Stimulated activated naive B cell treated with anti-CD40 and anti-IgM and Interleukin-4, amounts not matched to agents 10 μg/mL and 1 μg/mL and 100 μg/mL, for 72 hours (primary cell): ENCODE measurements around the gene APOLD1.
"Not testable (repeated sequence)": the region's sequence is repeated elsewhere in the genome, so short reads cannot be mapped to it uniquely, and the experiment has no call there.

Source experiments
- ATAC-seq, 2 donors: fragments of 150-1000 bp; cut with Tn5 transposase; replicated peaks; 2 replicates each; pipeline ENCODE4 v1.10.0; 2021; ENCODE audit warnings: moderate library complexity in 1 of 2
- DNase-seq: peaks from one replicate; pipeline ENCODE4 v3.0.0; 2021
- H3K27ac Mint-ChIP-seq: one replicate; pipeline ENCODE4 v1.8.0; 2022; ENCODE audit warnings: mild to moderate bottlenecking, mixed read lengths
- H3K27me3 Mint-ChIP-seq, 2 donors: one replicate each; pipeline ENCODE4 v1.8.0; 2022; ENCODE audit warnings: mixed read lengths in 2 of 2
- H3K36me3 Mint-ChIP-seq, 2 donors: one replicate each; pipeline ENCODE4 v1.8.0; 2022; ENCODE audit warnings: mixed read lengths in 2 of 2, mild to moderate bottlenecking in 1 of 2
- H3K4me1 Mint-ChIP-seq, 2 donors: one replicate each; pipeline ENCODE4 v1.8.0; 2022; ENCODE audit warnings: mixed read lengths in 2 of 2, mild to moderate bottlenecking in 1 of 2
- H3K4me3 Mint-ChIP-seq, 2 donors: one replicate each; pipeline ENCODE4 v1.8.0; 2022; ENCODE audit warnings: mild to moderate bottlenecking in 2 of 2, mixed read lengths in 2 of 2, moderate library complexity in 1 of 2
- H3K9me3 Mint-ChIP-seq, 2 donors: one replicate each; pipeline ENCODE4 v1.8.0; 2022; ENCODE audit warnings: mixed read lengths in 2 of 2, mild to moderate bottlenecking in 1 of 2

Gene APOLD1

DNA sequence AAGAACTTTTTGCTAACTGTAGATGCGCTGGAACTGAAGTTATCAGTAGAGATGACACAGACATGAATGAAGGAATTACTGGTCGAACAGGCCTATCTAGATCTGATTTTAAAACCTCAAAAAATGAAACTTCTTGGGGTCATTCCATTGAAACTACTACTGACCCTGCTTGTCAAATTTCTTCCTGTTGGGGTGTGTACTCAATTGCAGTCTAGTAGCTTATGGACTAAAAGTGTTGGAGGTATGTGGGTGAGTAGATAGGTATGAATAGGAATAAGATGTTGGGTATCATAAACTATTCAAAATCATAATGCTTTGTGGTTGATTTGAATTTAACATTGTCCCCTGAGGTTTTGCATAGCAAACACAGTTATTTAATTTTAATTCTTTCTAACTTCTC is 9.2 kb downstream of the APOLD1 start:
- ATAC-seq: no peak
- Mint-ChIP-seq H3K27me3 (no peaks in the 10 kb centered on the region), H3K27ac (no peak overlapping the region), H3K36me3 (no peaks in the 10 kb centered on the region), H3K9me3 (no peaks in the 10 kb centered on the region), H3K4me1 (no peaks in the 10 kb centered on the region), H3K4me3 (no peak overlapping the region)
- no peak for DNase-seq

DNA sequence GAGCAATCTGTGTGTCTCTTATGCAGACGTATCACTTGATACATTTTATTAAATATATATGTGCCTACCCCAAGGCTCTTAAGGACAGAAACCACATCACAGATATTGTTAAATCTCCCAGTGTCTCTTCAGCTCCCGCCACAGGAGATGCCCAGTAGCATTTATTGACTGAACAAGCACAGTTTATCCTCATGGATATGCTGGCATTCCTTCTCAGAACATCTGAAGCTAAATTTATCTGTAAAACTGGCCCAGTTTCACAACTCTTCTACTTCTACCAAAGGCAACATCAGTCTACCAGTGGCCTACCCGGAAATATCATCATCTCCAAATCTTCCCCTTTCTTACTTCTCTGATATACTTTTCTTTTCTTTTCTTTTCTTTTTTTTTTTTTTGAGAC is 10.7 kb downstream of the APOLD1 start:
- peaks cover 0 to 4% of the 10 kb centered on the region in 2 donors for H3K4me1 Mint-ChIP-seq
- ATAC-seq: no peak
- H3K27ac Mint-ChIP-seq: no peak overlapping the region

DNA sequence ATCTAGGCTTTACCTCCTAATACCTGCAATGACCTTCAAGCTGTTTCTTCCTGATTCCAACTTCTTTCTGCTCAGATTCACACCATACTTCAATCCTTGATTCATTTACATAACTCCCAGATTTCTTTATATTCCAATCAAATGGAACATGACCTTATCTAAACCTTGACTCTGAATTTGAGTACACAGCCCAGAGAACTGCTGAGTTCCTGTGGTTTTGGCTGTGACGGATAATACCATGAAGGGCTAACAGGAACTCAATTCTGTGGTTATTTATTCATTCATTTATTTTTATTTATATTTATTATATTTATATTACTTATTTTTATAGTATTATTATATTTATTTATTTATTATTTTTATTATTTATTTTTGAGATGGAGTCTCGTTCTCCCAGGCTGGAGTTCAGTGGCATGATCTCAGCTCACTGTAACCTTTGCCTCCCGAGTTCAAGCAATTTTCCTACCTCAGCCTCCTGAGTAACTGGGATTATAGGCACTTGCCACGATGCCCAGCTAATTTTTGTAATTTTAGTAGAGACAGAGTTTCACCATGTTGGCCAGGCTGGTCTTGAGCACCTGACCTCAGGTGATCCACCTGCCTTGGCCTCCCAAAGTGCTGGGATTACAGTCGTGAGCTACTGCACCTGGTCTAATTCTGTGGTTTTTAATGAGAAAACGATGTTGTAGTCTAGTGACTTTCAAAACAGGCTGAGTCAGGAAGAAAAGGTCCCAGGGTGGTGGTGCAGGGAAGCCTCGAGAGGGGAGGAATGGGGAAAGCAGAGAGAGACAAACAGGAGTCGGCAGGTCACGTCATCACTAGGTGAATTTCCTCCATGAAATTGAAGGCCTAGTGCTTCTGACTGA is 11.7 kb downstream of the APOLD1 start:
- Mint-ChIP-seq H3K36me3 (peaks cover 0 to under 1% of the 10 kb centered on the region in 2 donors), H3K27ac (no peak overlapping the region), H3K4me1 (peaks cover 3 to 7% of the 10 kb centered on the region in 2 donors), H3K9me3 (no peaks in the 10 kb centered on the region), H3K4me3 (no peak overlapping the region), H3K27me3 (no peaks in the 10 kb centered on the region)
- no peak for ATAC-seq
- DNase-seq: no peak

More for the DNA sequence above, 10.7 kb downstream of the APOLD1 start:
- Mint-ChIP-seq H3K27me3 (no peaks in the 10 kb centered on the region), H3K9me3 (no peaks in the 10 kb centered on the region), H3K36me3 (no peaks in the 10 kb centered on the region), H3K4me3 (no peak overlapping the region)
- DNase-seq: no peak

DNA sequence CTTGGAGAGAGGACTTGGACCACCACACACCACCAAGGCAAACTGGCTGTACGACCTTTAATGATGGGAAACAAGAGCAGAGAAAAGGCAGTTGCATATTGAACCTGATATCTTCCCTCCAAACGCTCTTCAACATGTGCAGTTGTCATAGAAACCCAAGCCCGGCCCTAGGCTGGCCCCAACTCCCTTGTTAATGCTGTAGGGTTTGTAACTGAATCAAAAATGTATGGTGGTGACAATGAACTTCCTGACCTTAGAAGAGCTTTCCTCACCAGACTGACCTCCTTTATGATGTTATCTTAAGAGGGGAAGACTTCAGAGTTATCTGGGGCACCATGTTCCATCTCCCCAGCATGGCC is 12.3 kb downstream of the APOLD1 start:
- H3K27me3 Mint-ChIP-seq: no peaks in the 10 kb centered on the region
- DNase-seq: no peak
- H3K4me1 Mint-ChIP-seq: peaks cover 9 to 10% of the 10 kb centered on the region in 2 donors
- no peaks in the 10 kb centered on the region for H3K9me3 Mint-ChIP-seq
- no peak overlapping the region for H3K27ac Mint-ChIP-seq
- ATAC-seq: no peak
- H3K36me3 Mint-ChIP-seq: peaks cover 0 to 2% of the 10 kb centered on the region in 2 donors
- H3K4me3 Mint-ChIP-seq: no peak overlapping the region

DNA sequence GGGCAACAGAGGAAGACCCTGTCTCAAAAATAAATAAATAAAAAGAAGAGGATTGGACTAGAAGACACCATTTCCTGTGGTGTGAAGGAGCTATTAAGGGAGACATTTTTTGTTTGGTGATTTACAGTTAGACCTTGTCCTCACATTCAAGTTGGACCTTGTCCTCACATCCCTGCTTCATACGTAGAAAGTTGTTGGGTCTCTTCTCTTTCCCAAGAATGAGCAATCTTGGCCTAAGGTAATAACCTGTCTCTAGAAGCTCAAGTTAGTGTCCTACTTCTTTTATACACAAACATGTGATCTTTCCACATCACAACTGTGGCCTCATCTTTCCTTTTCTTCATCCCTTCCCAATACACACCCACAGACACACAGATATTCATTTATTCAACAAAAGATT is 13.0 kb downstream of the APOLD1 start:
- Mint-ChIP-seq H3K27ac (no peak overlapping the region), H3K4me1 (peaks cover 14 to 16% of the 10 kb centered on the region in 2 donors), H3K27me3 (no peaks in the 10 kb centered on the region), H3K4me3 (no peak overlapping the region), H3K36me3 (peaks cover 0 to 2% of the 10 kb centered on the region in 2 donors), H3K9me3 (no peaks in the 10 kb centered on the region)
- no peak for DNase-seq
- ATAC-seq: no peak

DNA sequence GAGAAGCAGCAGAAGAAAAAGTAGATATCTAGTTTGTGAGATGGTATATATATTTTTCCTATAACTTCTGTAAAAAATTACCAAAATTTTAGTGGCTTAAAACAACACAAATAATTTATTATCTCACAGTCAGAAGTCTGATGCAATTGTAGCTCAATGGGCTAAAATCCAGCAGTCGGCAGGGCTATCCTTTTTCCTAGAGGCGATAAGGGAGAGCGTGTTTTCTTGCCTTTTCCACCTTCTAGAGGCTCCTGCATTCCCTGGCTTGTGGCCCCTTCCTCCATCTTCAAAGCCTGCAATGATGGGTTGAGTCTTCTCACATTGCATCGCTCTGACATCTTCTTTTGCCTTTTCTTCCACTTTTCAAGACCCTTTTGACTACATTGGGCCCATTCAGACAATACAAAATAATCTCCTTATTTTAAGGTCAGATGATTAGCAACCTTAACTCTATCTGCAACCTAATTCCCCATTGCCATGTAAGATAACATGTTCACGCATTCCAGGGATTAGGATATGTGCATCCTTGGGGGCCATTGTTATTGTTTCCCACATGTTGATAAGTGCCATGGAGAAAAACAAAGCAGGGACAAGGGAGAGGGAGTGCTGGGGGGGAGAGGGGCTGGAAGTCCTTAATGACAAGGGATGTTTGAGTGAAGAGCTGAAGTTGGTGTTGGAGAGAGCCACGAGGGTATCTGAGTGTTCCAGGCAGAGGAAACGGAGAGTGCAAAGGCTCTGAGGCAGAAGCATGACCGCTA is 13.9 kb downstream of the APOLD1 start:
- peaks cover 14 to 22% of the 10 kb centered on the region in 2 donors for H3K4me1 Mint-ChIP-seq
- no peak for DNase-seq
- peaks cover 0 to 2% of the 10 kb centered on the region in 2 donors for H3K36me3 Mint-ChIP-seq
- H3K4me3 Mint-ChIP-seq: no peak overlapping the region
- ATAC-seq: no peak
- no peaks in the 10 kb centered on the region for H3K27me3 Mint-ChIP-seq
- no peak overlapping the region for H3K27ac Mint-ChIP-seq
- no peaks in the 10 kb centered on the region for H3K9me3 Mint-ChIP-seq

DNA sequence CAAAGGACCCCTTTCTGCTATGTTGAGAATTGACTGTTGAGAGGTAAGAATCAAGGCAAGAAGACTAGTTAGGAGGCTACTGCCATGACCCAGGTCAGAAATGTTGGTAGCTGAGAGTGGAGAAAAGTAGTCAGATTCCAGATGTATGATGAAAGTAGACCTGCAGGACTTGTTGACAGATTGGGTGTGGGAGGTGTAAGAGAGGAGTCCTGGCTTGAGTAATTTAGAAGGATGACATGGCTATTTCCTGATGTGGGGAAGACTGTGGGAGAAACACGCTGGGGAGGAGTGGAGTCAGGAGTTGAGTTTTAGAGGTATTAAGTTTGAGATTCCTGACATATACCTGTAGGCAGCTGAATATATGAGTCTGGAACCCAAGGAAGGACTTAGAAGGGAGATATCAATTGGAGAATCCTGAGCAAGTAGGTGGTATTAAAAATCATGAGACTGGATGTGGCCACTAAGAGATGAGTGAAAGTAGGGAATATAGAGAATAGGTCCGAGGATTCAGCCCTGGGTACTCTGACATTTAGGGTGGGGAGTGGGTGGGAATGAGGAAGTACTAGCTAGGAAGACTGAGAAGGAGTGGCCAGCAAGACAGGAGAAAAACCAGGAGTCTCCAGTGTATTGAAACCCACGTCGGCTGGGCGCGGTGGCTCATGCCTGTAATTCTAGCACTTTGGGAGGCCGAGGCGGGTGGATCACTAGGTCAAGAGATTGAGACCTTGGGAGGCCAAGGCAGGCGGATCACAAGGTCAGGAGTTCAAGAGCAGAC is 15.1 kb downstream of the APOLD1 start:
- H3K27me3 Mint-ChIP-seq: no peaks in the 10 kb centered on the region
- H3K4me3 Mint-ChIP-seq: no peak overlapping the region
- H3K9me3 Mint-ChIP-seq: no peaks in the 10 kb centered on the region
- H3K4me1 Mint-ChIP-seq: peaks cover 20 to 30% of the 10 kb centered on the region in 2 donors
- H3K27ac Mint-ChIP-seq: peak overlapping the region; percentile 10
- DNase-seq (no peak), ATAC-seq (no peak)
- H3K36me3 Mint-ChIP-seq: peaks cover 0 to 2% of the 10 kb centered on the region in 2 donors

DNA sequence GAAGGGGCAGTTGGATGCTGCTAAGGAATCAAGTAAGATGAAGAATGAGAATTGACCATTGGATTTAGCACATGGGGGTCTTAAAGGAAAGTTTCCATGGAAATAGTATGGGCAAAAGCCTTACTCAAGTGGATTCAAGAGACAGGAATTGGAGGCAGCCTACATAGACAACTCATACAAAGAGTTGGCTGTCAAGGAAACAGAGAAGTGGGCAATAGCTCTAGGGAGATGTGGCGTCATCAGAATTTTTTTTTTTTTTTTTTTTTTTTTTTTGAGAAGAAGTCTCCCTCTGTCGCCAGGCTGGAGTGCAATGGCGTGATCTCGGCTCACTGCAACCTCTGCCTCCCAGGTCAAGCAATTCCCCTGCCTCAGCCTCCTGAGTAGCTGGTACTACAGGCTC is 16.2 kb downstream of the APOLD1 start:
- not testable (repeated sequence) for H3K27me3 Mint-ChIP-seq, H3K36me3 Mint-ChIP-seq, H3K9me3 Mint-ChIP-seq, DNase-seq, H3K4me3 Mint-ChIP-seq
- Mint-ChIP-seq H3K4me1 (peaks cover 24 to 38% of the 10 kb centered on the region in 2 donors), H3K27ac (peak overlapping the region; percentile 39)
- ATAC-seq: peak; percentile 39 to 57

DNA sequence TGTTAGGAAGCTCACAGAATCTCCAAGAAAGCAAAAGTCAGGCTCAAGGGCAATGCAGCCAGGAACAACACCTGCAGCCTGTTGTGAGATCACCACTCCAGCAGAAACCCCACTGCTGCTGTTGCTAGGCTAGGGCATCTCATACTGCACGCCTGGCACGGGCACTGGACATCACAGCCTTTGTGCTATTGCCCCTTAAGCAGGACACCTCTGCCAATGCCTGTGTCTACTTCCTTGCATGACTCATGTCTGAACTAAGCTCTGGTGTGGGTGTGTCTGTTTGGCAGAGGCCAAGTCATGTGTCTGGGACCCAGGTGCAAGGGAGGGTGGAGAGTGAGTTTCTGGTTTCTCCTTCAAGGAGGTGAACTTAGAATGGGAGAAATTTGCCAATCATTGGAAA is 17.7 kb downstream of the APOLD1 start:
- peak overlapping the region in 1 of 2 donors; percentile 1 for H3K4me3 Mint-ChIP-seq
- peaks cover 33 to 52% of the 10 kb centered on the region in 2 donors for H3K4me1 Mint-ChIP-seq
- no peaks in the 10 kb centered on the region for H3K9me3 Mint-ChIP-seq
- H3K27me3 Mint-ChIP-seq: no peaks in the 10 kb centered on the region
- H3K27ac Mint-ChIP-seq: no peak overlapping the region
- ATAC-seq (peak; percentile 79 to 80), DNase-seq (peak; percentile 40)
- peaks cover 0 to 2% of the 10 kb centered on the region in 2 donors for H3K36me3 Mint-ChIP-seq

DNA sequence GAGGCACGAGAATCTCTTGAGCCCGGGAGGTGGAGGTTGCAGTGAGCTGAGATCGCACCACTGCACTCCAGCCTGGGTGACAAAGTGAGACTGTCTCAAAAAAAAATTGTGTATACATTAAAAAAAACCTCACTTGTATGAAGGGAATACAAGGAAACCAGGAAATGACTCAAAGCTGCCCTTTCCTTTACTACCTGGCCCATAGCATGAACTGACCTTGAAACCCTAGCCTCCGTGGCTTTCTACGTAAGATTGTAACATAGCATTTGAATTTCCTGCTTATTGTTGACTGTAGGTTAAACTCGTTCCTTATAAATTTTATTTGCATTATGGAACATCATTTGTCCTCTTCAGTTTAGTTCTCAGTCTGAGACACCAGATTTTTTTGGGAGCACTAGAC is 18.6 kb downstream of the APOLD1 start:
- ATAC-seq (no peak), DNase-seq (no peak)
- Mint-ChIP-seq H3K27me3 (no peaks in the 10 kb centered on the region), H3K9me3 (no peaks in the 10 kb centered on the region), H3K4me3 (no peak overlapping the region), H3K36me3 (peaks cover 0 to 2% of the 10 kb centered on the region in 2 donors), H3K4me1 (peaks cover 38 to 61% of the 10 kb centered on the region in 2 donors), H3K27ac (peak overlapping the region; percentile 26)

DNA sequence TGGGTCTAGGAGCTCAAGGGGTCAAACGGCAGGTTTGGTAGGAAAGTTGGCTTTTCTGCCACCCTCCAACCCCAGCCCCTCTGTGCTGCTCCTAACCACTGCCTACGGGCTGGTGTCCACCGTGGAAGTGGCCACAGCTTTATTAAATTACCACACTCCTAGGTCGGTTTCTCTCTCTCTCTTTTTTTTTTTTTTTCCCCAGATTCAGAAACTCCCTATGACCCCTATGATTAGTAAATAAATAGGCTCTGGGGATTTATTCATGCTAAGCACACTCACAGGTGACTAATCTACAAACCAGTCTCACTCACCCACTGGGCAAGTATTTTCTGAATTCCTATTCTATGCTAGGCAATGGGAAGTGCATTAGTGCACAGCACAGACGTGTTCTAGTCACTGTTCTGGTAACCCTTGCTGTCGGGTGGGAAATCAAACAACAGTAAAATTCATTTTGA is 19.0 kb downstream of the APOLD1 start:
- no peaks in the 10 kb centered on the region for H3K27me3 Mint-ChIP-seq
- no peak for DNase-seq
- H3K9me3 Mint-ChIP-seq: no peaks in the 10 kb centered on the region
- peaks cover 40 to 65% of the 10 kb centered on the region in 2 donors for H3K4me1 Mint-ChIP-seq
- no peak overlapping the region for H3K4me3 Mint-ChIP-seq
- H3K27ac Mint-ChIP-seq: peak overlapping the region; percentile 26
- ATAC-seq: no peak
- H3K36me3 Mint-ChIP-seq: peaks cover 0 to 2% of the 10 kb centered on the region in 2 donors

DNA sequence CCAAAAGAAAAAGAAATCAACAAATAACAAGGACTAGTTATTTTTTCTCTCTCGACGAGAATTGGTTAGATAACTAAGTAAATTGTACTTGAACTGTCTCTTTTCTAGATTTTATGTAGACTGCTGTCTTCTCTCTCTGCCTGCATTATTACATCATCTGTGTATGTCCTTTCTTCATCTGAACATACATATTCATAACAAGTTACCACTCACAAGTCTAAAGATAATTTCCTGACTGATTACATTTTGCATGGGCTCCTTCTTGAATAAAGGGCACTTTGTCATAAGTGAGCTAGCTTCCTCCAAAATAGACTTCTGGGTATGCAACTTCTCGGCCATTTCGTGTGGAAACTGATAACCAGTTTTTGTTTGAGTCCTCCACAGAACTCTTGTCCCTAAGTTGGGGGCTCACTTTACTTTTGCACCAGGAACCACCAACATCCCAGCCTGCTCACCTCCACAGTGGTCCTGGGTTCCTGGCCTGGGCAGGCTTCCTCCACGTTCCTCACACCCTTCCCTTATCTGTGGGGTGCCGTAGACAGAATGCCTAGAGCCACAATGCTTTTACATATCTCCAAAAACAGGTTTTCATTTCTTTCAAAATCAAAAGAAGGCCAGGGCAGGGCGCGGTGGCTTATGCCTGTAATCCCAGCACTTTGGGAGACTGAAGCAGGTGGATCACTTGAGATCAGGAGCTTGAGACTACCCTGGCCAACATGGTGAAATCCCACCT is 21.5 kb downstream of the APOLD1 start:
- H3K9me3 Mint-ChIP-seq: no peaks in the 10 kb centered on the region
- DNase-seq (no peak), ATAC-seq (no peak)
- peak overlapping the region in 1 of 2 donors; percentile 44 for H3K4me3 Mint-ChIP-seq
- H3K36me3 Mint-ChIP-seq: peaks cover 0 to 2% of the 10 kb centered on the region in 2 donors
- no peaks in the 10 kb centered on the region for H3K27me3 Mint-ChIP-seq
- peak overlapping the region; percentile 88 for H3K27ac Mint-ChIP-seq
- H3K4me1 Mint-ChIP-seq: peaks cover 36 to 64% of the 10 kb centered on the region in 2 donors

DNA sequence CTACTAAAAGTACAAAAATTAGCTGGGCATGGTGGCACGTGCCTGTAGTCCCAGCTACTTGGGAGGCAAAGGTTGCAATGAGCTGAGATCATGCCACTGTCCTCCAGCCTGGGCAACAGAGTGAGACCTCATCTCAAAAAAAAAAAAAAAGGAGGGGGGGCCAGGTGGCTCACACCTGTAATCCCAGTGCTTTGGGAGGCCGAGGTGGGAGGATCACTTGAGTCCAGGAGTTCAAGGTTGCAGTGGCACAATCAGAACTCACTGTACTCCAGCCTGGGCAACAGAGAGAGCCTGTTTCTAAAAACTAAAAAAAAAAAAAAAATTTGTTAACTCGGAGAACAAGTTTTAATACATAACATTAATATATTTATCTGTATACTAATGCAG is 22.1 kb downstream of the APOLD1 start:
- not testable (repeated sequence) for H3K27me3 Mint-ChIP-seq, DNase-seq, ATAC-seq, H3K36me3 Mint-ChIP-seq, H3K9me3 Mint-ChIP-seq
- Mint-ChIP-seq H3K27ac (peak overlapping the region; percentile 88), H3K4me1 (peaks cover 32 to 58% of the 10 kb centered on the region in 2 donors), H3K4me3 (peak overlapping the region in 1 of 2 donors; percentile 44)
